Muscle of leg (tissue), 11 donors: ENCODE data around the gene ENPP1. TPM values are rescaled to one million over a fixed set of nuclear protein-coding genes. Genes with fewer than 3 reads are reported as not detected.

Source experiments
- DNase-seq: peaks from one replicate; pipeline ENCODE4 v3.0.0; 2013
- H3K27ac ChIP-seq: one replicate; pipeline ENCODE4 v1.5.1; 2013; ENCODE audit warnings: mild to moderate bottlenecking, low read length, control low read depth
- H3K27me3 ChIP-seq: one replicate; pipeline ENCODE4 v1.6.1; 2013; ENCODE audit warnings: low read length; ENCODE audit not compliant: control insufficient read depth, insufficient read depth
- H3K36me3 ChIP-seq: one replicate; pipeline ENCODE4 v1.6.1; 2013; ENCODE audit warnings: low read length; ENCODE audit not compliant: control insufficient read depth, insufficient read depth
- H3K4me1 ChIP-seq: one replicate; pipeline ENCODE4 v1.6.1; 2013; ENCODE audit warnings: low read length; ENCODE audit not compliant: control insufficient read depth, insufficient read depth
- H3K4me3 ChIP-seq: one replicate; pipeline ENCODE4 v1.5.1; 2013; ENCODE audit warnings: low read length, control low read depth
- H3K9me3 ChIP-seq: replicated peaks from 2 replicates; pipeline ENCODE4 v1.6.1; 2013; ENCODE audit warnings: low read depth, low read length; ENCODE audit not compliant: control insufficient read depth
- WGBS: methylation state at CpG from one replicate; pipeline ENCODE4 v1.1.5; 2013; ENCODE audit warnings: missing lambda C conversion rate; ENCODE audit not compliant: insufficient coverage; 5-methylcytosine and 5-hydroxymethylcytosine counted together
- polyA plus RNA-seq, 8 donors: library from polyadenylated mRNA; unstranded; fragments of 120-200 nt; gene quantifications; one replicate each; pipeline versions ENCODE4 v1.2.1 to v1.2.3, GENCODE V29; 2013; ENCODE audit warnings: inconsistent platforms in 1 of 8, low replicate concordance in 1 of 8; ENCODE audit not compliant: insufficient read length in 8 of 8, insufficient read depth in 1 of 8
- total RNA-seq: library from RNA; stranded (reverse); fragments of 120-200 nt; gene quantifications from one replicate; pipeline ENCODE4 v1.2.4, GENCODE V29; 2013

The ENPP1 gene
- total and polyA plus RNA-seq, 9 donors, result 7.9 to 16.1 (median 9.3) TPM

GRCh38 chr6:131917763-131918649 lies 110.2 kb downstream of the ENPP1 start:
- WGBS, result 71% methylated on average over 5 of the region's 6 CpGs
- DNase-seq, result no peak
- H3K27me3 ChIP-seq, result no peaks in the 10 kb centered on the region

GRCh38 chr6:131918650-131919355 lies 111.0 kb downstream of the ENPP1 start:
- Histone ChIP-seq H3K36me3 (no peaks in the 10 kb centered on the region), H3K4me3 (no peak overlapping the region), H3K27ac (no peak overlapping the region), H3K27me3 (no peaks in the 10 kb centered on the region), H3K4me1 (no peaks in the 10 kb centered on the region), H3K9me3 (peaks cover 8% of the 10 kb centered on the region)
- DNase-seq, result no peak
- WGBS, result 94% methylated on average over 6 of the region's 9 CpGs

More at GRCh38 chr6:131917763-131918649, 110.2 kb downstream of the ENPP1 start:
- Histone ChIP-seq H3K36me3 (no peaks in the 10 kb centered on the region), H3K27ac (no peak overlapping the region), H3K4me3 (no peak overlapping the region), H3K4me1 (no peaks in the 10 kb centered on the region), H3K9me3 (peaks cover 2% of the 10 kb centered on the region)

DNA sequence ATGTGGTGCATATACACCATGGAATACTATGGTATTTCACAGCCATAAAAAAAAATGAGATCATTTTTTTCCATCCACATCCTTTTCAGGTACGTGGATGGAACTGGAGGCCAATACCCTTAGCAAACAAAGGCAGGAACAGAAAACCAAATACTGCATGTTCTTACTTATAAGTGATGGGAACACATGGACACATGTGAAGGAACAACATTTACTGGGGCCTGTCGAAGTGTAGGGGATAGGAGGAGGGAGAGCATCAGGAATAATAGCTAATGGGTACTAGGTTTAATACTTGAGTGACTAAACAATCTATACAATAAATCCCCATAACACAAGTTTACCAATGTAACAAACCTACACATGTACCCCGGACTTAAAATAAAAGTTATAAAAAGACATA lies 112.8 kb downstream of the ENPP1 start:
- Histone ChIP-seq H3K36me3 (no peaks in the 10 kb centered on the region), H3K9me3 (peaks cover 10% of the 10 kb centered on the region), H3K4me1 (no peaks in the 10 kb centered on the region), H3K4me3 (no peak overlapping the region), H3K27me3 (no peaks in the 10 kb centered on the region), H3K27ac (no peak overlapping the region)
- no peak for DNase-seq
- no CpG with 5 or more reads among the region's 3 CpGs for WGBS

DNA sequence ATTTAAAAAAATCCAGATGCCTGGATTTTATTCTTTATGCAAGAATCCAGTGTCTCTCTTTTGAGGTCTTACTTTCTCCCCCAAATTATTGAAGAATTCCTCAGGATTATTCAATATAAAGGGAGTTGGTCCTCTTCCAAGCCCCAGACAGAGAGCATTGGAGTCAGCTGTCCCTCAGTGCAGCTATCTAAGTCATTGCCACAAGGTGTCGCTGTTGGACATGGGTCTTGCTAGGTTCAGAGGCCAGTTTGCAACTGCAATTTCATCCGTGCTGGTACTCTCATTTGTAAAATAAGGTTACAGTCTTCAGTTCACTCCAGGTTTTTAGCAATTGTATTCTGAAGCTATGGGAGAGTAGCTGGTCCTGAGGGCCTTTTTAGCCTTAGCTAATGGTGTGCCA lies 115.5 kb downstream of the ENPP1 start:
- Histone ChIP-seq H3K27me3 (no peaks in the 10 kb centered on the region), H3K27ac (no peak overlapping the region), H3K4me3 (no peak overlapping the region), H3K9me3 (peaks cover 10% of the 10 kb centered on the region), H3K36me3 (no peaks in the 10 kb centered on the region), H3K4me1 (no peaks in the 10 kb centered on the region)
- WGBS, result no CpG with 5 or more reads among the region's 2 CpGs
- DNase-seq, result peak; percentile 59

DNA sequence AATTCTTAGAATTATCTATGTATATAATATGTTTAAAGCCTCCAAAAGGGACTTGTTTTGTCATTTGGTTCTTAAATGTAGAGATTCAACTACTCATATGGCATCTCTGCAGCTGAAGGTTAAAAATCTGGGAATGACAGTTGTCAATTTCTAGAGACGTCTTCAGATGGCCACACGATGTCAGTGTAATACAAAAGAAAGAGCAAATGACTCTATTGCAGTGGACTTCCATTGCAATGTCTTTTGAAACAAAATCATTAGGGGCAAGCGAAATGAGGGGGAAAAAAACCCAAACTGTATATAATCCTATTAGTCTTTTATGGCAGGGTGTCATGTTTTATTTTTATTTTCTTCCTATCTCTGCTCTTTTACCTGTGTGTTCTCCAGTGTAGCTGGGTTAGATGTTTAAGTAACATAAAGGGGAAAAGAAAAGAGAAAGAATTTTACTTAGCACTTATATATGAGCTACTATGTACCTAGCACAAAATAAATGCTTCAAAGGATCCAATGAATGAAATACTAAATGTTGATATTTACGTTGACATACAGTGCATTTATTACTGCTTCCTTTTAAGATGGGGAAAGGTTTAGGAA lies 117.2 kb downstream of the ENPP1 start:
- no peak overlapping the region for H3K27ac ChIP-seq
- H3K9me3 ChIP-seq, result peaks cover 10% of the 10 kb centered on the region
- H3K36me3 ChIP-seq, result no peaks in the 10 kb centered on the region
- no CpG with 5 or more reads among the region's 4 CpGs for WGBS
- H3K27me3 ChIP-seq, result no peaks in the 10 kb centered on the region
- H3K4me3 ChIP-seq, result no peak overlapping the region
- no peaks in the 10 kb centered on the region for H3K4me1 ChIP-seq
- DNase-seq, result peak; percentile 77

DNA sequence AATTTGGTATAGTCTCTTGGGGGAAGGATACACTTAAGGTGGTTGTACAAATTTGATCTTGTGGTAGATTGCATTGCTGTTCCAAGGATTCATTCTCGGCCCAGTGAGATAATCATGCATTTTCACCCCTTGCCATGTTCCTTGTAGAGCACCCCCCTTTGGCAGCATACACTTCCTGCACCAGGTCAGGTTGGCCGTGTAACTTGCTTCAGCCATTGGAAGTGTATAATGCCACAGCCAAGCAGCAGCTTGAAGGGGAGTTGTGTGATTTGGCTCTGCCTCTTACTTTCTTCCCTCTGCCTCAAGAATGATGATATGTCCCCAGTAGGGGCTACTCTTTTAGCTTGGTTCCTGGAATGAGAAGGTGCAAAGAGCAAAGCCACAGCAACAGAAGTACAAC lies 121.4 kb downstream of the ENPP1 start:
- no peak overlapping the region for H3K4me3 ChIP-seq

GRCh38 chr6:131929976-131930375 lies 122.2 kb downstream of the ENPP1 start:
- no peaks in the 10 kb centered on the region for H3K36me3 ChIP-seq
- H3K4me1 ChIP-seq, result no peaks in the 10 kb centered on the region
- no peak for DNase-seq
- H3K4me3 ChIP-seq, result no peak overlapping the region
- no peaks in the 10 kb centered on the region for H3K27me3 ChIP-seq
- H3K27ac ChIP-seq, result no peak overlapping the region
- no CpG with 5 or more reads among the region's 1 CpG for WGBS
- no peaks in the 10 kb centered on the region for H3K9me3 ChIP-seq

More for the DNA sequence above, 121.4 kb downstream of the ENPP1 start:
- no peaks in the 10 kb centered on the region for H3K27me3 ChIP-seq
- no peaks in the 10 kb centered on the region for H3K9me3 ChIP-seq
- WGBS, result no CpG with 5 or more reads among the region's 2 CpGs
- H3K4me1 ChIP-seq, result no peaks in the 10 kb centered on the region
- no peak for DNase-seq
- H3K36me3 ChIP-seq, result no peaks in the 10 kb centered on the region
- H3K27ac ChIP-seq, result no peak overlapping the region

DNA sequence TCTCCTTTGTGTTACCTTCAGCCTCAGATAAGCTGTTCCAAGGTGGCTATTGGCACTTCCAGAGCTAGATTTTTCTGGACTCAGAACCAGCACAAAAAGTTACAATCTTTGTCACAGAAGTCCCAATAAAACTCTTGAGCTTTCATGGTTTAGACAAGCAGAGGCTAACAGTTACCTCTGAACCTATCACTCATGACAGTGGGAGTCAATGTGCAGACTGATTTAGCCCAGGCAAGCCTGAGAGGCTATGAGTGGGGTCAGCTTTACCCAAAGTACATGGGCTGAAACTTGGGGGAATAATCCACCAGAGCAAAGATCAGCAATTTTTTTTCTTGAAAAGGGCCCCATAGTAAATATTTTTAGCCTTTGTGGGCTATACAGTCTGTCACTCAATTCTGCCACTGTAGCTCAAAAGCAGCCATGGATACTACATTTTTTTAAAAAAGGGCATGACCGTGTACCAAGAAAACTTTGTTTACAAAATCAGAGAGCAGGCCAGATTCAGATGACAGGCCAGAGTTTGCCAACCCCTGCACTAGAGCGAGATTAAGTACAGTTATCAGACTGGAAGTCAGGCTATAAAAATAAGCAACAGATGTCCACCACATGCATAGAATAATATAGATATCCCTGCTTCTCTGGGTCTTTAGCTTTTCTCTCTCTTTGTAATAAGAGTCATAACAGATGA lies 123.4 kb downstream of the ENPP1 start:
- no peak for DNase-seq

DNA sequence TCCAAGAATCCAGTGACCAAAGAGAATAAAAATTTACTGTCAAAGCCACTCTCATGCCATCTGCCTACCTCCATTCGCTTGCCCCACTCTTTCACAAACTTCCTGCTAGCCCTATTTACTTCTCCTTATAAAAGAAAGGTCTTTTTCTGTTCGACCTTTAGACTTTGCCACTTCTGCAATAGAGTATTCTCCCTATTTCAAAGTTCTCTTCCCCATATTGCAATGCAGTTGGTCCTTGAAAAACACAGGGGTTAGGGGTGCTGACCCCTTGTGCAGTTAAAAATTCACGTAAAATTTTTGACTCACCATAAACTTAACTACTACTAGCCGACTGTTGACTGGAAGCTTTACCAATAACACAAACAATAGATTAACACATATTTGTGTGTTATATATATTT lies 128.3 kb downstream of the ENPP1 start:
- Histone ChIP-seq H3K36me3 (no peaks in the 10 kb centered on the region), H3K4me1 (peaks cover 6% of the 10 kb centered on the region), H3K27ac (no peak overlapping the region), H3K4me3 (no peak overlapping the region), H3K9me3 (no peaks in the 10 kb centered on the region), H3K27me3 (no peaks in the 10 kb centered on the region)
- WGBS, result 100% methylated on average over 1 of the region's 4 CpGs
- DNase-seq, result no peak

More for the DNA sequence above, 123.4 kb downstream of the ENPP1 start:
- Histone ChIP-seq H3K9me3 (no peaks in the 10 kb centered on the region), H3K4me3 (no peak overlapping the region), H3K4me1 (no peaks in the 10 kb centered on the region), H3K27ac (no peak overlapping the region), H3K36me3 (no peaks in the 10 kb centered on the region), H3K27me3 (no peaks in the 10 kb centered on the region)
- WGBS, result 40% methylated on average over 1 of the region's 2 CpGs
